Measurements from ENCODE around the gene LAS1L.
"Not testable (repeated sequence)": the region's sequence is repeated elsewhere in the genome, so short reads cannot be mapped to it uniquely, and the experiment has no call there.

The LAS1L gene

GRCh38 chrX:65516756-65517155 is 17.8 kb downstream of the LAS1L start:
- DNase-seq = no peak

- DNase-seq = no peak
These were observed 21.0 kb downstream of the LAS1L start for GRCh38 chrX:65513610-65514009.

GRCh38 chrX:65509400-65509799 is 25.2 kb downstream of the LAS1L start:
- DNase-seq = no peak

GRCh38 chrX:65508851-65509250 is 25.7 kb downstream of the LAS1L start:
- no peak for DNase-seq

- no peak for DNase-seq
These were observed 32.0 kb downstream of the LAS1L start for GRCh38 chrX:65502618-65503017.

GRCh38 chrX:65493431-65493830 is 41.2 kb downstream of the LAS1L start:
- no peak for DNase-seq

- DNase-seq = no peak
These were observed 43.0 kb downstream of the LAS1L start for GRCh38 chrX:65491620-65492019.

- DNase-seq = no peak
These were observed 46.1 kb downstream of the LAS1L start for GRCh38 chrX:65488495-65488894.

- no peak for DNase-seq
These were observed 53.6 kb downstream of the LAS1L start for GRCh38 chrX:65480960-65481359.

GRCh38 chrX:65479102-65479501 is 55.5 kb downstream of the LAS1L start:
- DNase-seq = not testable (repeated sequence)

- no peak for DNase-seq
These were observed 58.0 kb downstream of the LAS1L start for GRCh38 chrX:65476564-65476963.

GRCh38 chrX:65463550-65463949 is 71.0 kb downstream of the LAS1L start:
- no peak for DNase-seq
